IMR-90 (cell line): ENCODE data around the gene KCTD20. TPM values are rescaled to one million over a fixed set of nuclear protein-coding genes. Genes with fewer than 3 reads are reported as not detected.

Experiments
- ATAC-seq: fragments of 200-7000 bp; cut with Tn5 transposase; 2 replicates; pipeline ENCODE4 v1.9.1; 2020; ENCODE audit warnings: low read depth, mild to moderate bottlenecking, moderate library complexity
- BruUV-seq: library from RNA; stranded (reverse); fragments of 400-500 nt; replicated peaks from 2 replicates; lab custom pipeline; 2021; lab: Mats Ljungman, UMichigan
- CTCF ChIA-PET: fragments of 300-600 bp; formaldehyde crosslinking; extraction: SDS; loops from one replicate; lab custom pipeline; 2021; ENCODE audit warnings: antibody characterized with exemption; lab: Yijun Ruan, JAX
- POLR2A ChIA-PET: fragments of 300-600 bp; sonication (Branson Sonifier 250); formaldehyde crosslinking; loops from one replicate; lab custom pipeline; 2022; ENCODE audit warnings: antibody characterized with exemption; ENCODE audit not compliant: unreplicated experiment; lab: Charles Lee
- DNase-seq: peaks from one replicate; pipeline ENCODE4 v3.0.0; 2013
- H2AFZ ChIP-seq: replicated peaks from 2 replicates; pipeline ENCODE3; 2013; ENCODE audit warnings: low read length, mild to moderate bottlenecking; ENCODE audit not compliant: poor library complexity
- H2AK5ac ChIP-seq: 2 replicates; pipeline ENCODE4 v1.6.1; 2013; ENCODE audit warnings: low read depth, low read length, inconsistent platforms
- H2AK9ac ChIP-seq: replicated peaks from 2 replicates; pipeline ENCODE3; 2013; ENCODE audit warnings: mild to moderate bottlenecking, low read depth, low read length, moderate library complexity; ENCODE audit not compliant: poor library complexity
- H2BK120ac ChIP-seq: 2 replicates; pipeline ENCODE4 v1.6.1; 2013; ENCODE audit warnings: low read depth, low read length, inconsistent platforms
- H2BK15ac ChIP-seq: 3 replicates; pipeline ENCODE4 v1.6.1; 2013; ENCODE audit warnings: low read depth, low read length, inconsistent platforms
- H2BK20ac ChIP-seq: 2 replicates; pipeline ENCODE4 v1.6.1; 2013; ENCODE audit warnings: low read depth, mild to moderate bottlenecking, inconsistent platforms, low read length, moderate library complexity
- H2BK5ac ChIP-seq: 2 replicates; pipeline ENCODE4 v1.6.1; 2013; ENCODE audit warnings: mild to moderate bottlenecking, low read depth, low read length, inconsistent platforms; ENCODE audit not compliant: poor library complexity, severe bottlenecking
- H3K14ac ChIP-seq: replicated peaks from 2 replicates; pipeline ENCODE4 v1.6.1; 2013; ENCODE audit warnings: low read depth, low read length, inconsistent platforms
- H3K18ac ChIP-seq: 2 replicates; pipeline ENCODE4 v1.6.1; 2013; ENCODE audit warnings: low read depth, low read length, control low read depth
- H3K23ac ChIP-seq: 2 replicates; pipeline ENCODE4 v1.6.1; 2013; ENCODE audit warnings: low read depth, low read length, inconsistent platforms
- H3K27ac ChIP-seq: 2 replicates; pipeline ENCODE4 v1.5.1; 2013; ENCODE audit warnings: mild to moderate bottlenecking, control low read depth, low read length; ENCODE audit not compliant: insufficient read depth
- H3K27me3 ChIP-seq: 2 replicates; pipeline ENCODE4 v1.6.1; 2013; ENCODE audit warnings: low read length; ENCODE audit not compliant: control insufficient read depth, insufficient read depth
- H3K36me3 ChIP-seq: 2 replicates; pipeline ENCODE4 v1.6.1; 2013; ENCODE audit warnings: low read length, mixed read lengths; ENCODE audit not compliant: control insufficient read depth, insufficient read depth
- H3K4ac ChIP-seq: 2 replicates; pipeline ENCODE4 v1.6.1; 2013; ENCODE audit warnings: low read depth, low read length, inconsistent platforms
- H3K4me1 ChIP-seq: 2 replicates; pipeline ENCODE4 v1.6.1; 2013; ENCODE audit warnings: low read length, mixed read lengths; ENCODE audit not compliant: control insufficient read depth, insufficient read depth
- H3K4me2 ChIP-seq: 2 replicates; pipeline ENCODE4 v1.6.1; 2013; ENCODE audit warnings: low read depth, mild to moderate bottlenecking, control low read depth, low read length, moderate library complexity
- H3K4me3 ChIP-seq: 2 replicates; pipeline ENCODE4 v1.5.1; 2013; ENCODE audit warnings: low read depth, mild to moderate bottlenecking, control low read depth, low read length, moderate library complexity; ENCODE audit not compliant: insufficient read depth
- H3K56ac ChIP-seq: 2 replicates; pipeline ENCODE4 v1.6.1; 2013; ENCODE audit warnings: low read length, inconsistent platforms; ENCODE audit not compliant: insufficient read depth; ENCODE audit errors: extremely low read depth
- H3K79me1 ChIP-seq, 2 experiments: 2 replicates each; pipeline ENCODE4 v1.6.1; 2013; ENCODE audit warnings: low read length in 2 of 2, inconsistent platforms in 1 of 2, low read depth in 1 of 2
- H3K9ac ChIP-seq: 2 replicates; pipeline ENCODE4 v1.6.1; 2013; ENCODE audit warnings: low read depth, low read length, control low read depth
- H3K9me1 ChIP-seq: 2 replicates; pipeline ENCODE4 v1.6.1; 2013; ENCODE audit warnings: low read length, inconsistent platforms; ENCODE audit not compliant: insufficient read depth
- H3K9me3 ChIP-seq: 2 replicates; pipeline ENCODE4 v1.6.1; 2013; ENCODE audit warnings: low read length; ENCODE audit not compliant: control insufficient read depth, insufficient read depth
- H4K20me1 ChIP-seq: 2 replicates; pipeline ENCODE4 v1.6.1; 2013; ENCODE audit warnings: low read length, inconsistent platforms; ENCODE audit not compliant: insufficient read depth
- H4K5ac ChIP-seq: 2 replicates; pipeline ENCODE4 v1.6.1; 2013; ENCODE audit warnings: mild to moderate bottlenecking, low read depth, low read length, control low read depth
- H4K8ac ChIP-seq, 2 experiments: 2 replicates each; pipeline ENCODE4 v1.6.1; 2013; ENCODE audit warnings: low read depth in 2 of 2, low read length in 2 of 2, control low read depth in 1 of 2, inconsistent platforms in 1 of 2
- H4K91ac ChIP-seq: 2 replicates; pipeline ENCODE4 v1.6.1; 2013; ENCODE audit warnings: low read depth, low read length, inconsistent platforms; ENCODE audit not compliant: insufficient read depth
- BHLHE40 ChIP-seq: fragments of 150-350 bp; IDR thresholded peaks from 2 replicates; pipeline ENCODE4 v1.6.1; 2016; ENCODE audit warnings: mild to moderate bottlenecking, low read depth, low read length
- CEBPB ChIP-seq: IDR thresholded peaks from 2 replicates; pipeline ENCODE4 v1.6.1; 2012; ENCODE audit warnings: low read depth, low read length, improper control_type of control experiment
- CHD1 ChIP-seq: IDR thresholded peaks from 2 replicates; pipeline ENCODE4 v1.6.1; 2012; ENCODE audit warnings: low read depth, low read length, improper control_type of control experiment
- FOS ChIP-seq: fragments of 150-350 bp; IDR thresholded peaks from 2 replicates; pipeline ENCODE4 v1.6.1; 2016; ENCODE audit warnings: low read depth, low read length
- MAFK ChIP-seq: IDR thresholded peaks from 2 replicates; pipeline ENCODE4 v1.6.1; 2012; ENCODE audit warnings: low read depth, low read length, improper control_type of control experiment
- MAZ ChIP-seq: IDR thresholded peaks from 2 replicates; pipeline ENCODE4 v1.6.1; 2012; ENCODE audit warnings: low read depth, mild to moderate bottlenecking, low read length, improper control_type of control experiment, moderate library complexity, borderline replicate concordance
- MXI1 ChIP-seq: IDR thresholded peaks from 2 replicates; pipeline ENCODE4 v1.6.1; 2012; ENCODE audit warnings: low read depth, mild to moderate bottlenecking, low read length, moderate library complexity, borderline replicate concordance
- NFE2L2 ChIP-seq: fragments of 150-350 bp; IDR thresholded peaks from 2 replicates; pipeline ENCODE4 v1.6.1; 2016; ENCODE audit warnings: low read depth, mild to moderate bottlenecking, low read length
- POLR2A ChIP-seq: IDR thresholded peaks from 2 replicates; pipeline ENCODE4 v1.6.1; 2012; ENCODE audit warnings: mild to moderate bottlenecking, low read depth, low read length
- RAD21 ChIP-seq: IDR thresholded peaks from 2 replicates; pipeline ENCODE4 v1.6.1; 2012; ENCODE audit warnings: low read length, improper control_type of control experiment
- RCOR1 ChIP-seq: IDR thresholded peaks from 2 replicates; pipeline ENCODE4 v1.6.1; 2012; ENCODE audit warnings: mild to moderate bottlenecking, low read length, improper control_type of control experiment; ENCODE audit not compliant: insufficient replicate concordance
- RFX5 ChIP-seq: IDR thresholded peaks from 2 replicates; pipeline ENCODE4 v1.8.0; 2012; ENCODE audit warnings: low read depth, mild to moderate bottlenecking, low read length, moderate library complexity
- SMC3 ChIP-seq: fragments of 150-350 bp; IDR thresholded peaks from 2 replicates; pipeline ENCODE4 v1.6.1; 2016; ENCODE audit warnings: low read depth, mild to moderate bottlenecking, antibody characterized with exemption, low read length, moderate library complexity
- USF2 ChIP-seq: fragments of 150-350 bp; IDR thresholded peaks from 2 replicates; pipeline ENCODE4 v1.6.1; 2017; ENCODE audit warnings: mild to moderate bottlenecking, antibody characterized with exemption, low read length, low read depth
- WGBS, 2 experiments: methylation state at CpG; one replicate each; pipeline versions ENCODE4 v1.1.5 to v1.1.7; 2013; ENCODE audit warnings: missing lambda C conversion rate in 2 of 2; ENCODE audit not compliant: insufficient read length in 1 of 2; ENCODE audit errors: extremely low coverage in 2 of 2; 5-methylcytosine and 5-hydroxymethylcytosine counted together
- dilution Hi-C: fragments of 300-500 bp; cut with HindIII; formaldehyde crosslinking; loops from one replicate; pipeline ENCODE4 v1.14.3; 2018; ENCODE audit warnings: low sequenced_read_pairs; ENCODE audit not compliant: unreplicated experiment
- in situ Hi-C: fragments of 300-500 bp; cut with MboI; formaldehyde crosslinking; loops from 3 replicates; pipeline ENCODE4 v1.14.3; 2019; ENCODE audit warnings: low sequenced_read_pairs, inconsistent platforms, mixed read lengths
- intact Hi-C: fragments of 100-400 bp; cut with micrococcal nuclease; formaldehyde crosslinking; loops from 2 replicates; pipeline ENCODE4 v1.10.0; 2022
- polyA plus RNA-seq, 3 experiments: library from polyadenylated mRNA; depleted of rRNA; stranded (reverse); fragments of >200 nt; gene quantifications; 2 replicates each; pipeline ENCODE4 v1.2.3, GENCODE V29; 2012; ENCODE audit warnings: low replicate concordance in 1 of 3
- total RNA-seq: library from RNA; depleted of rRNA; stranded (reverse); fragments of >200 nt; gene quantifications from 2 replicates; pipeline ENCODE4 v1.2.3, GENCODE V29; 2012
- TF ChIP-seq, protein P1 (sequence below): conservative IDR thresholded peaks from 2 replicates; pipeline ENCODE4 v1.5.1; 2012; ENCODE audit warnings: mild to moderate bottlenecking, low read depth, low read length, improper control_type of control experiment
- TF ChIP-seq, protein P2 (sequence below): fragments of 150-350 bp; IDR thresholded peaks from 2 replicates; pipeline ENCODE4 v1.6.1; 2016; ENCODE audit warnings: low read depth, mild to moderate bottlenecking, low read length, moderate library complexity, borderline replicate concordance

KCTD20 gene
- total and polyA plus RNA-seq, 2 of the 4 experiments (the other 2 are of a cell fraction) = 55.4 to 150 TPM

DNA sequence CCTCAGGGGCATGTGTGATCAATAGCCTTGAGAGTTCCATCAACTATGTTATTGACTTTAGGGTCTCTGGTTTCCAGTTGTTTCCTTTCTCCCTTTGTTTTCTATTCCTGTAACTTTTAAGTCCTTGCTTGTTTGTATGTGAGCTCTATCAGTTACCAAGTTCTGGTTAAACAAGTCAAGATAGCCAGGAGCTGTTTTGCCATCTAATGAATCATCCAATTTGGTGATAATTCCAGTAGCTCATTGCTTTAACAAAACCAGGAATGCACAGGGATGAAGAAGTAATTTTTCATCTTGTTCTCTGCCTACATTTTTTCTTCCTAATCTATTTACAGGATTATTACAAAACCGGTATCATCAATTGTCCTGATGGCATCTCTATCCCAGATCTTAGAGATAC lies 36.5 kb downstream of the KCTD20 start:
- H3K27me3 ChIP-seq = no peaks in the 10 kb centered on the region
- H2AK5ac ChIP-seq = no peak overlapping the region
- no peak for ATAC-seq
- H3K23ac ChIP-seq = no peak overlapping the region
- peaks cover 14% of the 10 kb centered on the region for H3K36me3 ChIP-seq
- no peak overlapping the region for H3K4ac ChIP-seq
- no peak overlapping the region for H2BK120ac ChIP-seq
- no peak overlapping the region for H2AK9ac ChIP-seq
- no peak overlapping the region for H4K5ac ChIP-seq
- H3K9me1 ChIP-seq = no peaks in the 10 kb centered on the region
- no peak overlapping the region for H3K56ac ChIP-seq
- ChIA-PET POLR2A (no interaction called here), CTCF (no interaction called here)
- H3K18ac ChIP-seq = no peak overlapping the region
- H3K9ac ChIP-seq = no peak overlapping the region
- WGBS, 2 experiments = 100% methylated on average over 1 of the region's 1 CpG; no CpG with 5 or more reads in 1 of the 2 experiments
- H3K9me3 ChIP-seq = no peaks in the 10 kb centered on the region
- H2BK15ac ChIP-seq = no peak overlapping the region
- H3K4me2 ChIP-seq = no peak overlapping the region
- H4K91ac ChIP-seq = no peak overlapping the region
- dilution Hi-C loops (no loop called here), in situ Hi-C loops (no loop called here), intact Hi-C loops (no loop called here)
- no peak for DNase-seq
- TF ChIP-seq BHLHE40 (no peak), CEBPB (no peak), MAFK (no peak), POLR2A (no peak), USF2 (no peak), MXI1 (no peak), NFE2L2 (no peak), MAZ (no peak), FOS (no peak), SMC3 (no peak), RAD21 (no peak), RCOR1 (no peak), CHD1 (no peak), RFX5 (no peak)
- TF ChIP-seq, protein P1, sequence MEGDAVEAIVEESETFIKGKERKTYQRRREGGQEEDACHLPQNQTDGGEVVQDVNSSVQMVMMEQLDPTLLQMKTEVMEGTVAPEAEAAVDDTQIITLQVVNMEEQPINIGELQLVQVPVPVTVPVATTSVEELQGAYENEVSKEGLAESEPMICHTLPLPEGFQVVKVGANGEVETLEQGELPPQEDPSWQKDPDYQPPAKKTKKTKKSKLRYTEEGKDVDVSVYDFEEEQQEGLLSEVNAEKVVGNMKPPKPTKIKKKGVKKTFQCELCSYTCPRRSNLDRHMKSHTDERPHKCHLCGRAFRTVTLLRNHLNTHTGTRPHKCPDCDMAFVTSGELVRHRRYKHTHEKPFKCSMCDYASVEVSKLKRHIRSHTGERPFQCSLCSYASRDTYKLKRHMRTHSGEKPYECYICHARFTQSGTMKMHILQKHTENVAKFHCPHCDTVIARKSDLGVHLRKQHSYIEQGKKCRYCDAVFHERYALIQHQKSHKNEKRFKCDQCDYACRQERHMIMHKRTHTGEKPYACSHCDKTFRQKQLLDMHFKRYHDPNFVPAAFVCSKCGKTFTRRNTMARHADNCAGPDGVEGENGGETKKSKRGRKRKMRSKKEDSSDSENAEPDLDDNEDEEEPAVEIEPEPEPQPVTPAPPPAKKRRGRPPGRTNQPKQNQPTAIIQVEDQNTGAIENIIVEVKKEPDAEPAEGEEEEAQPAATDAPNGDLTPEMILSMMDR = no peak
- TF ChIP-seq, protein P2, sequence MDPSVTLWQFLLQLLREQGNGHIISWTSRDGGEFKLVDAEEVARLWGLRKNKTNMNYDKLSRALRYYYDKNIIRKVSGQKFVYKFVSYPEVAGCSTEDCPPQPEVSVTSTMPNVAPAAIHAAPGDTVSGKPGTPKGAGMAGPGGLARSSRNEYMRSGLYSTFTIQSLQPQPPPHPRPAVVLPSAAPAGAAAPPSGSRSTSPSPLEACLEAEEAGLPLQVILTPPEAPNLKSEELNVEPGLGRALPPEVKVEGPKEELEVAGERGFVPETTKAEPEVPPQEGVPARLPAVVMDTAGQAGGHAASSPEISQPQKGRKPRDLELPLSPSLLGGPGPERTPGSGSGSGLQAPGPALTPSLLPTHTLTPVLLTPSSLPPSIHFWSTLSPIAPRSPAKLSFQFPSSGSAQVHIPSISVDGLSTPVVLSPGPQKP = no peak
- H2BK20ac ChIP-seq = no peak overlapping the region
- no peak overlapping the region for H3K27ac ChIP-seq
- H3K4me3 ChIP-seq = no peak overlapping the region
- H2BK5ac ChIP-seq = no peak overlapping the region
- no peak overlapping the region for H4K8ac ChIP-seq
- H3K14ac ChIP-seq = no peak overlapping the region
- H2AFZ ChIP-seq = no peak overlapping the region
- no peaks in the 10 kb centered on the region for H3K4me1 ChIP-seq
- no TSS peak for BruUV-seq
- H3K79me1 ChIP-seq = peaks cover 25 to 47% of the 10 kb centered on the region in 2 experiments
- H4K20me1 ChIP-seq = no peaks in the 10 kb centered on the region; the same call in 1 of the 2 replicates
